Head of caudate nucleus (tissue), 42 donors: ENCODE measurements around the gene PLA2R1.
"Not testable (repeated sequence)": the region's sequence is repeated elsewhere in the genome, so short reads cannot be mapped to it uniquely, and the experiment has no call there.

ENCODE experiments used
- DNase-seq, 42 donors: peaks; one replicate each; pipeline versions ENCODE4 v3.0.0 to v3.0.0-alpha.2; 2020 to 2021; ENCODE audit warnings: mixed read lengths in 7 of 42
- intact Hi-C: fragments of 100-400 bp; cut with DNase I; formaldehyde crosslinking; loops from one replicate; pipeline ENCODE4 v1.15.0; 2022

The PLA2R1 gene

DNA sequence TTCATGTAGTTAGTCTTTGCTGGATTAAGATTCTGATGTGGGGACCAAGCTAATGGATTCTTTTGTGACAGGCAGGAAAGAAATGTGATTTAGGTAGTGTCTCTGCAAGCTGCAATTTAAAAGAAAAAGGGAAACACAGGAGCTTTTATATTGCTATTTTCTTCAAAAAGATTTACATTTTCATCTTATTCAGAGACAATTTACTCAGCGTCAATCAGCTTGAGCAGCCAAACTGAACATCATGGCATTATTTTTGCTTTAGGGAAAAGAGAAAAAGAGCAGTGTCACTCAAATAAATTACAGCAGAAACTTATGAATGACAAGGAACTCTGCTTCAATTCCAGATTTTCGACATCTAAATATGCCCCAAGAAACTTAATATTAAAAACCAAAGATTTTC lies 67.4 kb downstream of the PLA2R1 start:
- intact Hi-C loops = no loop called here
- DNase-seq = no peak

DNA sequence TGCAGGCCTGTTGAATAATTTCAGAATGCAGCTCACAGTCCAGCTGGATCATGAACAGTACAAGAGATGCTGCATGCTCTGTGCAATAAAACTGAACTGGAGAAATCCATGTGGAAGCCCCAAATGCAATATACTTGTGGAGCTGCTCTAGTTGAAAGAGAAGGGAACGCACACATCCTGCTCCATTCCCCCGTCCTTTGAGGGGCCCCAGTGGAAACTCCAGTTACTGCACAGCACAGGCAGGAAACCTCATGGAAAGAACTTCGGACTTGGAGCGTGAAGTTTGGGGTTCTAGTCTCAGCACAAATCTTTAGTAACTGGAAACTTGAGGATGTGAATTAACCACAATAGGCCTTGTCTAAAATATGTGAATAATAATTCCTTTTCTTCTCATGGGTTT lies 73.2 kb downstream of the PLA2R1 start:
- DNase-seq = no peak
- intact Hi-C loops = no loop called here

DNA sequence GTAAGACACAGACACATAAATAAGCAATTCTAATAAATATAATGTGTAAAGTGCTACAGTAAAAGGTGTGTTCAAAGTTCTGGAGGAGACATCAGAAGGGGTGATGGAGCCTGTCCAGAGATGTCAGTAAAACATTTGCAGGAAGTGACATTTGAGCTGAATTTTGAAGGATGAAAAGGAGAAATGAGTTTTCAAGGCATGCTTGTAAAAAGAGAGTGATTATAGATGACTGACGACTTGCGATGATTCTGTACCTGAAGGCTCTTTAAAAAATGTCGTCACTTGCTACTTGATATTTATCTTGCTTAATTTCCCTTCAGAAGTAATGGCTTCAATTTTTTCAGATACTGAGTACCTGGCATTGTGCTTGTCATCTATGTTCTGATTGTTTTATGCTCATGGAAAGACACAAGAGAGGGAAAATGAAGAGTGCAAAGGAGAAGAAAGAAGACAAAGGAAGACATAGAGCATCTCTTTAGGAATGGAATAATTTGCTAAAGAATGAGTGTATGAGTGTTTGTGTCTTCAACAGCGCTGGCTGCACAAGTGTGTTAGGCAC lies 73.9 kb downstream of the PLA2R1 start:
- intact Hi-C loops = no loop called here
- DNase-seq = no peak

DNA sequence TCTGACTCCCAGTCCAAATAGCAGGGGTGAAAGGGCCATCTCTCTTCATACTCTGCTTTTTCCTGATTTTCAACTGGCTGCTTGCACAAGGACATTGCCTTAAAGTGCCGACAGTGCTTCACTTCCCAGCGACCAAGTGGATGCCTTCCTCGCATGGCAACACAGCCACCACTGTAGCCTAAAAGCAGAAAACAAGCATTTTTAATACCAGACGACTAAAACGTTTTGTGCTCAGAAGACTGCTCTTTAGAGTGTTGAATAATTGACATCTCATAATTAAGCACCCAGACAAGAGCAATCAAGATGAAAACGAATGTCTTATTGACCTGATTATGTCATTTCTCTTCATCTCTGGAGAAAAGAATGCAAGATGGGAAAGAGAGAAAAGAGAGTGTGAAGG lies 75.2 kb downstream of the PLA2R1 start:
- intact Hi-C loops = no loop called here

DNA sequence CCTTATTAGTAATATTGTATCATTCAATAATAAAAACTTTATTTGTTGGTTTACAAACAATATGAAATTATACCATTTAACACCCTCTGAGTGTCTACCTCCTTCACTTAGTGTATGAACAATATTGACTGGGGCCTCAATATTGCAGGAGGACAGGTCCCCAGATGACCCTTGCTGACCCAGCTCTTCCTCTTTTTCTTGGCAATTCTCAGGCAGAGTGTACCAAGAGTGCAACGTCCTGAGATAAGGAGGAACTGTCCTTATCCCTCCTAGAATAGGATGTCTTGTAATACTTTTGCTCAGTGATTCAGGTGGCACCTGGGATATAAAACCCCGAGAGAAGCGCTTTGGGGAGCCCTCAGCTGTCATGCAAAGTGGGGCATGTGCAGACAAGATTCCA lies 76.8 kb downstream of the PLA2R1 start:
- intact Hi-C loops = no loop called here
- no peak for DNase-seq

More for the DNA sequence above, 75.2 kb downstream of the PLA2R1 start:
- no peak for DNase-seq

DNA sequence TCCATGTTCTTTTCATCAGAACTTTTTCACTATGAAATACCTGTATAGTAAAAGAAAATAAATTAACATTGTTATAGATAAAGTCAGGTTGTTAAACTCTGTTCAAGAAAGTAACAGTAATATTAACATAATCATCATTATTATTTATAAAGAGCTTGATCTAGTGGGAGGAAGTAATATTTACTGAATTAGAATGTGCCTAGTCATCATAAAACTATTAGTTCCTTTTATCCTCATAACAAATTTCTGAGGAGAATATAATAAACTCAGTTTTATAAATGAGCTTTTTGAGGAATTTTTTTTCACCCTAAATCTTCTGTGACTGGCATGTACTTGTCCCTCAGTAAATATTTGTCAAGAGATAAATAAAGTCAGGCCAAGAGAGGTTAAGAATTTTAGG lies 78.4 kb downstream of the PLA2R1 start:
- no peak for DNase-seq
- intact Hi-C loops = no loop called here

DNA sequence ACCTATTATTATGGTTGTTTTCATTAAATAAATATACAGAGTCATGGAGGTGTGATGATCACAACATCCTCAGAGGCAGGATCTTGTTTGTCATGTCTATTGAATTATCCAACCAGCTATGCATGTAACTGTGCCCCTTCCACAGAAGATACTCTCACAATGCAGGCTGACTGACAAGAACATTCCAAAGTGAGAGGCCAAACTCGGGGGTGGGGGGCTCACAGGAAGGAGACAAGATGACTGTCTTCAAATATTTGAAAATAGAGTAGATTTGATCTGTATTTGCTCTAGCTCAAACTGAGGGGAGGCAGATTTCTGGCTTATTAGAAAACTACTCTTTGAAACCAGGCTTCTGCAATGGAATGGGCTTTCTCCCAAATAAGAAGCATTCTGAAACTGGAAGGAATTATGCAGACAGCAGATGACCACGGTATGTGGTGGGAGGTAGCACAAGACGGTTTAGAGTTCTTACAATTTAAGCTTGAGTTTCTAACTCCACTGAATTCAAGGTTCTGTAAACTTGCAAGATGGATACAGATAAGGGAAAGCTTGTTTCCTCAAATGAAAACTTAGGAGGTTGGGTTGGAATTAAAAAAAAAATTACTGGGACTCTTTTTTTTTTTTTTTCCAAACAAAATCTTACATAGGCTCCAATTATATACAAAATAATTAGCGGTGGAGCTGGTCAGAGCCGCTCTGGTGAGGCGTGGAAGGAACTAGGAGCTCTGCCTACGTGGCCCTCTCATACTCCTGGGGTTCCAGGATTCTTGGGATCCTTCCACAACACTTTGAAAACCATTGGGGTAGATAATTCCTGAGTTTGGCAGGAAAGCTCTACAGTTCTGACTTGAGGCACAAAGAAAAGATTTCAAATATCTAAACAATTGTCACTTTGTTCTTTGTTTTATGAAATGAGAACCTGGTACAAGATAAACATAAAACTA lies 79.3 kb downstream of the PLA2R1 start:
- DNase-seq = no peak
- intact Hi-C loops = no loop called here

DNA sequence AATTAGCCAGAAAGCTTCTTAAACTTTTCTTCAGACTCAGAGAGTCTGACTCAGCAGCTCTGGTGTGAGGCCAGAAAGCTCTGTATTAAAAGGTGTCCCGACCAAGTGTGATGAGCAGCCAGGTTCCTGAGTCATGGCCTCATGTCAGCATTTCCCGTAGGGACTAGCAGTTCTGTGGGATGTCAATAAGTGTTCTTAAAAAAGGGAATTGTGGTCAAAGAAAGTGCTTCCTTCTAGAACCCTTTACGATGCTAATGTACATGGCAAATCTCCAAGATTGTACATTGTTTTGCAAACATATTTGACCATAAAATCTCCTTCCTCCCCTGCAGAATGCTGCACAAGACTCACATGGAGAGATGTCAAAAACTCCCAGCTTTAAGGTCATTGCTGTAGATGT lies 80.1 kb downstream of the PLA2R1 start:
- no peak for DNase-seq

DNA sequence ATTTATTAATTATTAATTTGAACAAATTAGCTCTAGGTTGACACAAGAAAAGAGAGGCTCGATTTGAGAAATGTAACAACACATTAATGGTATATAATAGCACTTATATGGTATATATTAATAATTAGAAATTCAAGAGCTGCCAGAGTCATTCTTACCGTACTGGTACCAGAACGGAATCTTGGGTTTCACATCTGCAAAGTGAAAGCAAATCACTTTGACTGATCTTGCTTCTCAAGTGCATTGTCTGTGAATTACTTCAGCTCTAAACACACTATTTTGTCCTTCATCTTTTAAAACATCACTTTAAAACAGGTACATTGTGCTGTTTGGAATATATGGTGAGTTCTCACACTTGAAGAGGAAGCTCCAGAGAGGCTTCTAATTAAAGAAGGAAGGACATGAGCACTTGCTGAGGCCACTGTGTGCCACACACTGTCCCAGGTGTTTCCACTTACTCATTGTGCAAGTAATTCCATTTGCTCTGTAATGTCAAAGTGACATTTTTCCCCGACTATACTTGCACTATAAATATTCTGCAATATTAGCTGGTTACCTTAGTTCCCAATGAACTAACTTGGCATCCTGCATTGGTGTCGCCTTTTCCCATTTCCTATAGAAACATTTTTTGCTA lies 85.8 kb downstream of the PLA2R1 start:
- DNase-seq = no peak
- intact Hi-C loops = no loop called here

More for the DNA sequence above, 80.1 kb downstream of the PLA2R1 start:
- intact Hi-C loops = no loop called here

DNA sequence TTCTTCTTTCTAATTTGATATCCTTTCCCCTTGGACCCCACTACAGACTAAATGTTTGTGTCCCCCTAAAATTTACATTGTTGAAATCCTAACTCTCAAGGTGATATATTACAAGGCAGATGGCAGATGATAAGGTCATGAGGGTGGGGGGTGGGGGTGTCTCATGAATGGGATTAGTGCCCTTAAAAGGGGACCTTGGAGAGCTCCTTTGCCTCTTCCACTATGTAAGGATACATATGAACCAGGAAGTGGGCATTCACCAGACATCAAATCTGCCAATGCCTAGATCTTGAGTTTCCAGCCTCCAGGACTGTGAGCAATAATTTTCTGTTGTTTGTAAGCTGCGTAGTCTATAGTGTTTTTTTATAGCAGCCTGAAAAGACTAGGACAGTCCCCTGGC lies 89.1 kb downstream of the PLA2R1 start:
- no peak for DNase-seq
- intact Hi-C loops = no loop called here

DNA sequence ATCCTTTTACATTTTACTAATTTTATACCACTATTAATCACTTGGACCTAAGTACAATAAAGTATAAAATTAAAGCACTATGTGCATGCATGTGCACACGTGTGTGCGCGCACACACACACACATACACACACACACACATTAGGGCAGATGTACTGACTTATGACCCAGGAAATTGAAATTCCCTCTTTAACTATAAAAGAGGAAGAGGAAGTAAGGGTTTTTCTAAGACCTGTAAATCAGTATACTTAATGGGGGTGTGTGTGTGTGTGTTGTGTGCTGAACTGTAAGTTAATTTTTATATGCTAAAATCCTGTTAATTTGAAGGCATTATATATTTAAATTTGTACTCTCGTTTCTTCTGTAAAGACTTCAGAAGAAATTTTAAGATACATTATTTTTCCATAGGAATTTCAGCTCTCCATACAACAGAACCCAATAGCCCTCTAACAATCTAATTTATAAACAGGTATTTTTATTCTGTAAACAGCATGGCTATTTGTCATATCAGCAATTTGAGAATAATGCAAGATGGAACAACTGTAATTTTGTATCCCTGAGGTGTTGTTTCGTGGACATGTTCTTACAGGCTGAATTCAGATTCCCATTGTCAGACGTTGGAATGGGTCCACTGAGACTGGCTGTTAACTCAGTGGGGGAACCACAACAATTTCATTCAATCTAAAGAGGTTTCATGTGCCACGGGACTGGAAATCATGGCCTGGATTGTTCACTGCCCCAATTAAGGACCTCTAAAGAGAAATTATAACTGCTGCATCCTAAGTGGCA lies 90.9 kb downstream of the PLA2R1 start:
- no peak for DNase-seq
- intact Hi-C loops = no loop called here

DNA sequence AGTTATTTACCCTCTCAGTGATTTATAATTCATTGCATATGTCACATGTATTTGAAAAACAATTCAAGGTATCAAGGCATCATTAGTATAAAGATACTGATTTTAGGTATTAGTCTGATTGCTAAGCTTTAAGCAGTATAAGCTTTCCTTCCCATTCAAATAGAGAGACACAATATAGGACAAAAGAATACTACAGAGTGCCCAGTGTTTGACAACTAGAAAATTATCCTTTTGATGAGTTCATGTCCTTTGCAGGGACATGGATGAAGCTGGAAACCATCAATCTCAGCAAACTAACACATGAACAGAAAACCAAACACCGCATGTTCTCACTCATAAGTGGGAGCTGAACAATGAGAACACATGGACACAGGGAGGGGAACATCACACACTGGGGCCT lies 91.9 kb downstream of the PLA2R1 start:
- DNase-seq, intact Hi-C loops: not testable (repeated sequence)

DNA sequence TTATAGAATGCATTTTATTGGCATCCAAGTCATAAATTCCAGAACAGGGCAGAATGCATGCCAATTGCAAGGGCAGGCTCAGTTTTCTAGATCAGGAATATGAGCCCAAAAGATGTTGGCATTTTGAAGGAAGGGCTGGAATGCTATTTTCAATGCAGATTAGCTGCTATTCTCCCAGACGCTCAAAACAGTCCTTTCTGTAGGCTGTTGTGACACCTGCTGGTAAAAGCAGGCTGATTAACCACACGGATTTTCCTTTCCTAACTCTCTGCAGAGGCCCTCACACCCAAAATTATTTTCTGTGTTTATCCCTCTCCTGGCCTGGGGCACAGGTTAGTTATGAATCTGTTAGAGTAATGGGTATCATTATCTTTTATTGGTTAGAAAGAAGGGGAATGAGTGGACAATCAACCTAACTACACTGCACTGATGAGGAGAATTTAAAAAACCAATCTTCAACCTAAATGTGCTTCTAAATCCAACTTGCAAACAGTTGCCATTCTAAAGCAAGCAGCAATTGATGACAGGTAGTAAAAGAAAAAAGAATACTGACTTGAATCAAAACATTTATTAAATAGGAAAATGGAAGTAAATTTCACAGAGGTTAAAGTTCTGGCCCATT lies 94.0 kb downstream of the PLA2R1 start:
- peak in 26 of 42 donors; percentile 7 to 70 (median 42) for DNase-seq

DNA sequence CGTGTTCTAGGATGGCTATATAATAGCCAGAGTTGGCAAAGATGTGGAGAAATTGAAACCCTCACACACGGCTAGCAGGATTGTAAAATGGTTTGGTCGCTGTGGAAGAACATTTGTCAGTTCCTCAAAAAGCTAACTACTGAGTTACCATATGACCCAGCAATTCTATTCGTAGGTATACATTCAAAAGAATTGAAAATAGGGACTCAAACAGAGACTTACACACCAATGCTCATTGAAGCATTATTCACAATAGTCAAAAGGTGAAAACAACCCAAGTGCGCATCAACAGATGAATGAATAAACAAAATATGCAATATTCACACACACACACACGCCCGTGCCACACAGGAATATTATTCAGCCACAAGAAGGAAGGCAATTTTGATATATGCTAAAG lies 98.7 kb downstream of the PLA2R1 start:
- intact Hi-C loops = no loop called here
- no peak for DNase-seq

More for the DNA sequence above, 94.0 kb downstream of the PLA2R1 start:
- intact Hi-C loops = no loop called here

DNA sequence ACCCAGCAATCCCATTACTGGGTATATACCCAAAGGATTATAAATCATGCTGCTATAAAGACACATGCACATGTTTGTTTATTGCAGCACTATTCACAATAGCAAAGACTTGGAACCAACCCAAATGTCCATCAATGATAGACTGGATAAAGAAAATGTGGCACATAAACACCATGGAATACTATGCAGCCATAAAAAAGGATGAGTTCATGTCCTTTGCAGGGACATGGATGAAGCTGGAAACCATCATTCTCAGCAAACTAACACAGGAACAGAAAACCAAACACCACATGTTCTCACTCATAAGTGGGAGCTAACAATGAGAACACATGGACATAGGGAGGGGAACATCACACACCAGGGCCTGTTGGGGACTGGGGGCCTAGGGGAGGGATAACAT lies 99.9 kb downstream of the PLA2R1 start:
- intact Hi-C loops, DNase-seq: not testable (repeated sequence)

DNA sequence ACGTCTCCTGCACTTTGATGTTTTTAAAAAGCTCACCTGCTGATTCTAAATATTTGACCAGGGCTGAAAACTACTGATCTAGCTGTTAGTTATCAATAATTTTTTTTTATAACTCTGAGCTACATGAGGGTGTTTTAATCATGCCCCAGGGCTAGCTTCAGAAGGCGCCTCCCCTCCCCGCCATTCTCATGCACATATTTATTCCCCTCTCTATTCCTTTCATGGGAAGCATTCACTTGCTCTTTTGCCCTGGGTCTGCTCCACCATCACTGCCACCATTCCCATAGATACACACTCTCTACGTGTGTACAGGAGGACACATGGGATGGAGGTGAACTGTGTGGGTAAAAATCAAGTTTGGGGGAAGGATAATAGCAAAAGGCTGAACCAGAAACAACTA lies 101.0 kb downstream of the PLA2R1 start:
- DNase-seq = no peak
- intact Hi-C loops = no loop called here

DNA sequence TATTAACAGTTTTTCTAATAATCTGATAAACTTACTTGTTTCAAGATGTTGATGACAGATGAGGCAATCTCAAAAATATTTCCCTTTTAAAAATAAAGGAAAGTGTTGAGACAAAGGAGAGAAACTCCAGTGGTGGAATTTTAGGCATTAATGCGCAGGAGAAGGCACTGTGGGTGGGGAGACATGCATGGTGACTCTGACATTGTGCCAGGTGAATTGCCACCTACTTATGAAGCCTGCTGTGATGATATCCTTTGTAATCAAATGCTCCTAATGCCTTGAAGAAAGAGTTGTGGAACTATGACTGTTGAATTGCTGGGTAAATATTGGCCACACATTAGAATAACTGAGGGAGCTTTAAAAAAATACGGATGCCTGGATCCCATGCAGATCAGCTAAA lies 101.4 kb downstream of the PLA2R1 start:
- intact Hi-C loops = no loop called here
- no peak for DNase-seq

DNA sequence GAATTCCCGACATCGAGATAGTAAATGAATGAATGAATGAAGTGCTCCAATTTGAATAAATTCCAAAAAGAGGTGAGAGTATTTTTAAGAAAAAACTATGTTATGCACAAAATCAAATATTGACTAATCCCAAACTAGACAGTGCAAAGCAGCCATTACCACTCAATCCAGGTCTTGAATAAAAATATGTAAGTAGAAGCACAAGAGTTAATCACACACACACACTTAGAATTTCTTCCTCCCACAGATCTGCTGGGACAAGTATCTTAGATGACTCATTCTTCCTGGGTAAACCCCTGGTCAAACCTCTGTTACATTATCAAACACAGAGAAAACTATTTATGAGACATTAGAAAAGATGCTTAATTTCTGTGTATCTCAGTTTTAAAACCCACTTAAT lies 102.0 kb downstream of the PLA2R1 start:
- DNase-seq = no peak
- intact Hi-C loops = no loop called here

DNA sequence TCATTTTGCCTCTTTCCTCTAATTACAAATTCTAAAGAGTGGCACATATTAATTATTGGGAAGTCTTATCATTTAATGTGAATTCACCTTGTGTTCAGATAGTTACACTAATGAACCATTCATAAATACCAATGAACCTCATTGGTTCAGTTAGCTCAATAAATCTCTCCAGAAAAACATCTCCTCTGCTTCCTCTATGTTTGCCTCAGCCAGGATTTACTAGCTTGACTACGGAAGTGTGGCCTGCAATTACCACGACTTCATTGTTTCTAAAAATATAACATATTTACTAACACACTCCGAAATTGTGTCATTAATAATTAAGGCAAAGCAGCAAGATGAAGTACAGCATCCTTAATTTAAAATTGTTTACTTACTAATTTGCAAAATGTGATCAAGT lies 103.3 kb downstream of the PLA2R1 start:
- no peak for DNase-seq
- intact Hi-C loops = no loop called here
